HEK293 (cell line): ENCODE data around the gene TMEM128.

Experiments
- HOXC10 ChIP-seq: sonication (generic); formaldehyde crosslinking; IDR thresholded peaks from 2 replicates; pipeline ENCODE4 v1.8.1; 2023; ENCODE audit warnings: mild to moderate bottlenecking, missing genetic modification reagents
- OSR2 ChIP-seq: fragments of 450-650 bp; formaldehyde crosslinking; IDR thresholded peaks from 2 replicates; pipeline ENCODE4 v1.5.1; 2016; ENCODE audit warnings: missing biosample characterization, missing genetic modification characterization
- TRIM28 ChIP-seq: IDR thresholded peaks from 2 replicates; pipeline ENCODE4 v1.6.1; 2011; ENCODE audit warnings: low read length, control low read depth, borderline replicate concordance
- ZFP69B ChIP-seq: fragments of 450-650 bp; formaldehyde crosslinking; IDR thresholded peaks from 2 replicates; pipeline ENCODE4 v1.5.1; 2016; ENCODE audit warnings: missing biosample characterization, missing genetic modification characterization
- ZNF138 ChIP-seq: fragments of 450-650 bp; formaldehyde crosslinking; IDR thresholded peaks from 2 replicates; pipeline ENCODE4 v1.5.1; 2016; ENCODE audit warnings: missing biosample characterization, missing genetic modification characterization, borderline replicate concordance
- ZNF140 ChIP-seq: fragments of 450-650 bp; formaldehyde crosslinking; IDR thresholded peaks from 2 replicates; pipeline ENCODE4 v1.5.1; 2016; ENCODE audit warnings: missing biosample characterization, missing genetic modification characterization
- ZNF146 ChIP-seq: fragments of 450-650 bp; formaldehyde crosslinking; IDR thresholded peaks from 2 replicates; pipeline ENCODE4 v1.5.1; 2016; ENCODE audit warnings: missing biosample characterization, missing genetic modification characterization
- ZNF184 ChIP-seq: fragments of 450-650 bp; IDR thresholded peaks from 2 replicates; pipeline ENCODE4 v1.5.1; 2018; ENCODE audit warnings: missing biosample characterization, mild to moderate bottlenecking, missing genetic modification characterization
- ZNF24 ChIP-seq: fragments of 450-650 bp; formaldehyde crosslinking; IDR thresholded peaks from 2 replicates; pipeline ENCODE4 v1.5.1; 2016; ENCODE audit warnings: missing biosample characterization, missing genetic modification characterization
- ZNF266 ChIP-seq: fragments of 450-650 bp; formaldehyde crosslinking; IDR thresholded peaks from 2 replicates; pipeline ENCODE4 v1.5.1; 2016; ENCODE audit warnings: missing biosample characterization, missing genetic modification characterization, low read depth
- ZNF292 ChIP-seq: fragments of 450-650 bp; formaldehyde crosslinking; IDR thresholded peaks from 2 replicates; pipeline ENCODE4 v1.5.1; 2016; ENCODE audit warnings: low read depth, missing biosample characterization, missing genetic modification characterization, borderline replicate concordance
- ZNF366 ChIP-seq: fragments of 450-650 bp; formaldehyde crosslinking; conservative IDR thresholded peaks from 2 replicates; pipeline ENCODE4 v1.5.1; 2016; ENCODE audit warnings: missing biosample characterization, missing genetic modification characterization
- ZNF394 ChIP-seq: fragments of 450-650 bp; formaldehyde crosslinking; IDR thresholded peaks from 2 replicates; pipeline ENCODE4 v1.5.1; 2016; ENCODE audit warnings: missing biosample characterization, missing genetic modification characterization, mild to moderate bottlenecking, moderate library complexity, borderline replicate concordance
- ZNF416 ChIP-seq: fragments of 450-650 bp; formaldehyde crosslinking; IDR thresholded peaks from 2 replicates; pipeline ENCODE4 v1.5.1; 2016; ENCODE audit warnings: missing biosample characterization, missing genetic modification characterization
- ZNF423 ChIP-seq: fragments of 450-650 bp; formaldehyde crosslinking; IDR thresholded peaks from 2 replicates; pipeline ENCODE4 v1.5.1; 2016; ENCODE audit warnings: missing biosample characterization, missing genetic modification characterization
- ZNF549 ChIP-seq: fragments of 450-650 bp; IDR thresholded peaks from 2 replicates; pipeline ENCODE4 v1.5.1; 2018; ENCODE audit warnings: missing biosample characterization, missing genetic modification characterization, mild to moderate bottlenecking, inconsistent platforms, moderate library complexity
- ZNF555 ChIP-seq: fragments of 450-650 bp; formaldehyde crosslinking; conservative IDR thresholded peaks from 2 replicates; pipeline ENCODE4 v1.5.1; 2017; ENCODE audit warnings: missing biosample characterization, mild to moderate bottlenecking, missing genetic modification characterization, inconsistent platforms
- ZNF585B ChIP-seq: fragments of 450-650 bp; formaldehyde crosslinking; IDR thresholded peaks from 2 replicates; pipeline ENCODE4 v1.5.1; 2016; ENCODE audit warnings: missing biosample characterization, missing genetic modification characterization
- ZNF621 ChIP-seq: fragments of 450-650 bp; formaldehyde crosslinking; IDR thresholded peaks from 2 replicates; pipeline ENCODE4 v1.5.1; 2017; ENCODE audit warnings: missing biosample characterization, missing genetic modification characterization
- ZNF654 ChIP-seq: fragments of 450-650 bp; formaldehyde crosslinking; IDR thresholded peaks from 2 replicates; pipeline ENCODE4 v1.5.1; 2016; ENCODE audit warnings: low read depth, missing biosample characterization, missing genetic modification characterization
- ZNF704 ChIP-seq: fragments of 450-650 bp; formaldehyde crosslinking; IDR thresholded peaks from 2 replicates; pipeline ENCODE4 v1.5.1; 2016; ENCODE audit warnings: missing biosample characterization, missing genetic modification characterization
- ZNF747 ChIP-seq: fragments of 450-650 bp; formaldehyde crosslinking; IDR thresholded peaks from 2 replicates; pipeline ENCODE4 v1.5.1; 2016; ENCODE audit warnings: missing biosample characterization, missing genetic modification characterization
- ZNF76 ChIP-seq: fragments of 450-650 bp; formaldehyde crosslinking; IDR thresholded peaks from 2 replicates; pipeline ENCODE4; 2016; ENCODE audit warnings: low read depth, missing biosample characterization, missing genetic modification characterization, borderline replicate concordance
- ZNF785 ChIP-seq: fragments of 450-650 bp; formaldehyde crosslinking; IDR thresholded peaks from 2 replicates; pipeline ENCODE4 v1.5.1; 2016; ENCODE audit warnings: missing biosample characterization, missing genetic modification characterization
- ZSCAN16 ChIP-seq: fragments of 450-650 bp; formaldehyde crosslinking; IDR thresholded peaks from 2 replicates; pipeline ENCODE4 v1.5.1; 2016; ENCODE audit warnings: missing biosample characterization, missing genetic modification characterization
- TF ChIP-seq, protein P1 (sequence below): fragments of 450-650 bp; formaldehyde crosslinking; IDR thresholded peaks from 2 replicates; pipeline ENCODE4 v1.5.1; 2017; ENCODE audit warnings: missing biosample characterization, missing genetic modification characterization
- TF ChIP-seq, protein P2 (sequence below): fragments of 450-650 bp; formaldehyde crosslinking; IDR thresholded peaks from 2 replicates; pipeline ENCODE4 v1.5.1; 2017; ENCODE audit warnings: missing biosample characterization, missing genetic modification characterization
- TF ChIP-seq, protein P3 (sequence below): fragments of 450-650 bp; formaldehyde crosslinking; IDR thresholded peaks from 2 replicates; pipeline ENCODE4 v1.5.1; 2016; ENCODE audit warnings: missing biosample characterization, missing genetic modification characterization, low read depth
- TF ChIP-seq, protein P4 (sequence below): fragments of 450-650 bp; formaldehyde crosslinking; IDR thresholded peaks from 2 replicates; pipeline ENCODE4 v1.5.1; 2016; ENCODE audit warnings: missing biosample characterization, missing genetic modification characterization

Gene TMEM128

DNA sequence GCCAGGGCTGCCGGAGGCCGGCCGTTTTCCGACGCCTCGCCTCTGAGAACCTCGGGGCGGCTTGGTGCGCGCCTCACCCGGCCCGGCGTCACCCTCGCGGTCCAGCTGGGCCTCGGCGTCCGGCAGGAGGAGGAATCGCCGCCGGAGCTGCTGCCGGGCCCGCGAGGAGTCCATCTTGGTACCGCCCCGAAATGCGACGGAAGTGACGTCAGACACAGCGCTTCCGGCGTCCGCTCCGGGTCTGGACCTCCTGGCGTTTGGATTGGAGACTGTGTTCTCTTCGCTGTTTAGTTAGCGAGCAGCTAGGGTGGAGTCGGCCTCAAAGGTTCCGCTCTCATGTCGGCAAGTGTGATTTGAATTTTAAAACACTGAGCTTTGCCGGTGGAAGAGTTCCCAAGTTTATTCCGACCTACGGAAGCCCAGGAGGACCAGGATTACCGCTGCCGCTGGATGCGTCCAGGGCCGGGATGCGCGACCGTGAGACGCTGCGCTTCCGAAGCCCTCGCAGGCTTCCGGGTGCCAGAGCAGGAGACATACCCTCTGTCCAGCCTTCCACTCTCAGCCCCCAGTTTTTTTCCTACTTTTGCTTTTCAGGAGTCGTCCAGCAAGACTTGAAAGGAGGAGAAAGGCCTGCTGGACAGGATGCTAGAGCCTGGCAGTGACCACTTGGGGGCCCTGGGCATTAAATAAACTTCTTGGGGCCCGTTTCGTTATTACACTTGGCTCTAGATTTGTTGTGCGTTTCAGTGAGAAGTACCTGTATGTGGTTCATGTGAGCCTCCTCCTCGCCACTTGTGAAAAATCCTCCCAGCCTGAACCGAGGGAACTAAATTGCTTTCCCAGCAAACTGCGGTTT is at the start of gene TMEM128 (continued):
- TF ChIP-seq OSR2: no peak
- TF ChIP-seq, protein P1, sequence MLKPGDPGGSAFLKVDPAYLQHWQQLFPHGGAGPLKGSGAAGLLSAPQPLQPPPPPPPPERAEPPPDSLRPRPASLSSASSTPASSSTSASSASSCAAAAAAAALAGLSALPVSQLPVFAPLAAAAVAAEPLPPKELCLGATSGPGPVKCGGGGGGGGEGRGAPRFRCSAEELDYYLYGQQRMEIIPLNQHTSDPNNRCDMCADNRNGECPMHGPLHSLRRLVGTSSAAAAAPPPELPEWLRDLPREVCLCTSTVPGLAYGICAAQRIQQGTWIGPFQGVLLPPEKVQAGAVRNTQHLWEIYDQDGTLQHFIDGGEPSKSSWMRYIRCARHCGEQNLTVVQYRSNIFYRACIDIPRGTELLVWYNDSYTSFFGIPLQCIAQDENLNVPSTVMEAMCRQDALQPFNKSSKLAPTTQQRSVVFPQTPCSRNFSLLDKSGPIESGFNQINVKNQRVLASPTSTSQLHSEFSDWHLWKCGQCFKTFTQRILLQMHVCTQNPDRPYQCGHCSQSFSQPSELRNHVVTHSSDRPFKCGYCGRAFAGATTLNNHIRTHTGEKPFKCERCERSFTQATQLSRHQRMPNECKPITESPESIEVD (tag by site-specific recombination): no peak
- TF ChIP-seq ZNF654 (tag by site-specific recombination): no peak
- no peak for TF ChIP-seq ZNF416 (tag by site-specific recombination)
- no peak for TF ChIP-seq ZFP69B (tag by site-specific recombination)
- TF ChIP-seq ZNF292 (tag by site-specific recombination): no peak
- TF ChIP-seq ZNF24 (tag by site-specific recombination): 0 out of 2 replicates have a peak, but pooled peaks have one; percentile 32
- TF ChIP-seq ZNF140 (tag by site-specific recombination): no peak
- TF ChIP-seq ZNF555 (tag by site-specific recombination): no peak
- TF ChIP-seq ZNF747 (tag by site-specific recombination): no peak
- TF ChIP-seq ZNF423 (tag by site-specific recombination): no peak
- no peak for TF ChIP-seq ZNF785 (tag by site-specific recombination)
- TF ChIP-seq ZNF585B (tag by site-specific recombination): no peak
- peak; percentile 27; the same call in 1 of the 2 replicates for TF ChIP-seq ZNF394 (tag by site-specific recombination)
- no peak for TF ChIP-seq ZNF138 (tag by site-specific recombination)
- no peak for TF ChIP-seq ZNF266 (tag by site-specific recombination)
- TF ChIP-seq, protein P2, sequence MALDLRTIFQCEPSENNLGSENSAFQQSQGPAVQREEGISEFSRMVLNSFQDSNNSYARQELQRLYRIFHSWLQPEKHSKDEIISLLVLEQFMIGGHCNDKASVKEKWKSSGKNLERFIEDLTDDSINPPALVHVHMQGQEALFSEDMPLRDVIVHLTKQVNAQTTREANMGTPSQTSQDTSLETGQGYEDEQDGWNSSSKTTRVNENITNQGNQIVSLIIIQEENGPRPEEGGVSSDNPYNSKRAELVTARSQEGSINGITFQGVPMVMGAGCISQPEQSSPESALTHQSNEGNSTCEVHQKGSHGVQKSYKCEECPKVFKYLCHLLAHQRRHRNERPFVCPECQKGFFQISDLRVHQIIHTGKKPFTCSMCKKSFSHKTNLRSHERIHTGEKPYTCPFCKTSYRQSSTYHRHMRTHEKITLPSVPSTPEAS: no peak
- no peak for TF ChIP-seq ZNF366 (tag by site-specific recombination)
- TF ChIP-seq, protein P3, sequence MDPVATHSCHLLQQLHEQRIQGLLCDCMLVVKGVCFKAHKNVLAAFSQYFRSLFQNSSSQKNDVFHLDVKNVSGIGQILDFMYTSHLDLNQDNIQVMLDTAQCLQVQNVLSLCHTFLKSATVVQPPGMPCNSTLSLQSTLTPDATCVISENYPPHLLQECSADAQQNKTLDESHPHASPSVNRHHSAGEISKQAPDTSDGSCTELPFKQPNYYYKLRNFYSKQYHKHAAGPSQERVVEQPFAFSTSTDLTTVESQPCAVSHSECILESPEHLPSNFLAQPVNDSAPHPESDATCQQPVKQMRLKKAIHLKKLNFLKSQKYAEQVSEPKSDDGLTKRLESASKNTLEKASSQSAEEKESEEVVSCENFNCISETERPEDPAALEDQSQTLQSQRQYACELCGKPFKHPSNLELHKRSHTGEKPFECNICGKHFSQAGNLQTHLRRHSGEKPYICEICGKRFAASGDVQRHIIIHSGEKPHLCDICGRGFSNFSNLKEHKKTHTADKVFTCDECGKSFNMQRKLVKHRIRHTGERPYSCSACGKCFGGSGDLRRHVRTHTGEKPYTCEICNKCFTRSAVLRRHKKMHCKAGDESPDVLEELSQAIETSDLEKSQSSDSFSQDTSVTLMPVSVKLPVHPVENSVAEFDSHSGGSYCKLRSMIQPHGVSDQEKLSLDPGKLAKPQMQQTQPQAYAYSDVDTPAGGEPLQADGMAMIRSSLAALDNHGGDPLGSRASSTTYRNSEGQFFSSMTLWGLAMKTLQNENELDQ (tag by site-specific recombination): no peak
- no peak for TF ChIP-seq HOXC10
- TF ChIP-seq ZSCAN16: no peak
- TF ChIP-seq, protein P4, sequence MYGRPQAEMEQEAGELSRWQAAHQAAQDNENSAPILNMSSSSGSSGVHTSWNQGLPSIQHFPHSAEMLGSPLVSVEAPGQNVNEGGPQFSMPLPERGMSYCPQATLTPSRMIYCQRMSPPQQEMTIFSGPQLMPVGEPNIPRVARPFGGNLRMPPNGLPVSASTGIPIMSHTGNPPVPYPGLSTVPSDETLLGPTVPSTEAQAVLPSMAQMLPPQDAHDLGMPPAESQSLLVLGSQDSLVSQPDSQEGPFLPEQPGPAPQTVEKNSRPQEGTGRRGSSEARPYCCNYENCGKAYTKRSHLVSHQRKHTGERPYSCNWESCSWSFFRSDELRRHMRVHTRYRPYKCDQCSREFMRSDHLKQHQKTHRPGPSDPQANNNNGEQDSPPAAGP: peak; percentile 63; the same call in 1 of the 2 replicates
- TF ChIP-seq ZNF76: no peak
- TF ChIP-seq ZNF184: no peak
- TF ChIP-seq ZNF621 (tag by site-specific recombination): no peak
- TF ChIP-seq ZNF704 (tag by site-specific recombination): no peak
- TF ChIP-seq ZNF146 (tag by site-specific recombination): no peak
- TF ChIP-seq ZNF549: no peak
- peak; percentile 67; the same call in 1 of the 2 replicates for TF ChIP-seq TRIM28
